ENCODE data around the gene SLF2. TPM values are rescaled to one million over a fixed set of nuclear protein-coding genes. Genes with fewer than 3 reads are reported as not detected.

Gene SLF2
- polyA plus RNA-seq, 2 donors, result 5.1 to 9.4 TPM

DNA sequence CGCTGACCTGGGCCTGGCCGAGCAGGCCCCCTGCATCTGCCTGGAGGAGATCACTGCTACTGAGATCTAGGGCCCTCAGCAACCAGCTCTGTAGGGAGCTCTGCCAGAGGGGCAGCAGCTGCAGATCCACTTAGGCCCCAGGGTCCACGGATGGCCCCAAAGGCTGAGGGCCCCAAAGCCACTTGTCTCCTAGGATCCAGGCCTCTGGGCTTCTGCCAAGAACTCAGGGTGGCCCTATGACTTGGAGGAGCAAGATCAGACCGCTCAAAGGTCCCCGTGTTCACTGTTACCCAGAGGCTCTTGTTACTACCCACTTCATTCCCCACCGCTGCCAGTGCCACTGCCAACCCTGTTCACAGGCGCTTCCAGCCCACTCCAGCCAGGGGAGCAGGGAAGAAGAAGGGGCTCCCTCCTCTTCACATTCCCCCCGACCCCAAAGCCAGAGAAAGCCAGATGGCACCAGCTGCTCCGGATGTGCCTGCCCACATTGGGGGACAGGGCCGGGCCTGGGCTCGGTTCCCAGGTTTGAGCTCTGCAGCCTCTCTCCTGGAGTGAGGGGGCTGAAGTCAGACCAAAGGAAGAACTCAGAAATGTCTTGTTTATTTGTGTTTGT, 94.4 kb downstream of the SLF2 start:
- Histone ChIP-seq H3K4me3 (ENCODE audit: low read depth in 1 of 2, low read length in 2 of 2) (no peak overlapping the region), H3K9me3 (ENCODE audit: control insufficient read depth in 2 of 2, insufficient read depth in 1 of 2, low read depth in 1 of 2, low read length in 1 of 2) (no peaks in the 10 kb centered on the region), H3K4me1 (ENCODE audit: control insufficient read depth in 2 of 2, insufficient read depth in 2 of 2, low read length in 1 of 2) (peaks cover 4% of the 10 kb centered on the region in 2 donors), H3K27ac (ENCODE audit: low read depth in 2 of 2, low read length in 1 of 2) (no peak overlapping the region), H3K36me3 (ENCODE audit: control insufficient read depth in 2 of 2, insufficient read depth in 2 of 2, low read length in 1 of 2) (peaks cover 4 to 31% of the 10 kb centered on the region in 2 donors), H3K27me3 (ENCODE audit: control insufficient read depth in 1 of 2, insufficient read depth in 2 of 2, low read length in 2 of 2) (no peaks in the 10 kb centered on the region)
- WGBS, 2 donors, result 56 to 68% methylated on average over 11 of the region's 11 CpGs

DNA sequence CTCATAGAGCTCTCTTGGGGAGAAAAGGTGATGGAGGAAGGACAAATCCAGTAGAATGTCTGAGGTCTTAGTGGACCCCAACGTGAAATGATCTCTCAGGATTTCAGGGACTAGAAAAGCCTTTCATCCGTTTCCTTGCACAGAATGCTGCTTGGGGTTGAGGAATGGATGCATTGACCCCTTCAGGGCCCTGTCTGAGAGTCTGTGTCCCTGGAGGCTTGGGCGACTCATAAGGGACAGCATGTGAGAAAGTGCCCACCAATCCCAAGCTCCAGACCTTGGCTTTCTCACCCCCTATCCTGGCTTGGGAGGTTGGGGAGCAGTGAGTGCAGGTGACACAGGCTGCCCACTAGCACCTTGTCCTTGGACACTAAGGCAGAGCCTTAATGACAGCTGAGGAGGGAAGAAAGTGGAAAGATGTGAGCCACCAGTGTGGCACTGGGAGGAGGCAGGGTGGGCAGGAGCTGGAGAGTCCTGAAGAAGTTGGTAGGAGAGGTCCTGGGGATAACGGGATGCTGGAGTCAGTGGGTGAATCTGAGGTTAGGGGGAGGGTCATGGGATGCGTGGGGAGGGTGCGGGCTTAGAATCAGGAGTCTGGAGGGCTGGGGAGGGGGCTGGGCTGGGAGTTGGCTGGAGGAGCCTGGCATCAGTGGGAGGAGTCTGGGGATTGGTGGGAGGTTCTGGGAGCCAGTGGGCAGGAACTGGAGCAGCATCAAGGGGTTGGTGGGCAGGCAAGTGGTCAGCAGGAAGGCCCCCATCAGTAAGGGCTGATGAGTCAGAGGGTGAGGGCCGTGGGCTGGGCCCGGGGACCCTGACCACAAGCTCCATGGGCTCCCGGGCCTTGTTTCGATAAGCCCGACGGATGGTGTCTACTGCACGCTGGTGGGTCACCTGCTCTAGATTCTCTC, 95.4 kb downstream of the SLF2 start:
- WGBS, 2 donors, result 59 to 63% methylated on average over 13 of the region's 13 CpGs
- H3K4me3 ChIP-seq (ENCODE audit: low read depth in 1 of 2, low read length in 2 of 2), result no peak overlapping the region
- no peaks in the 10 kb centered on the region for H3K9me3 ChIP-seq (ENCODE audit: control insufficient read depth in 2 of 2, insufficient read depth in 1 of 2, low read depth in 1 of 2, low read length in 1 of 2)
- no peaks in the 10 kb centered on the region for H3K27me3 ChIP-seq (ENCODE audit: control insufficient read depth in 1 of 2, insufficient read depth in 2 of 2, low read length in 2 of 2)
- H3K27ac ChIP-seq (ENCODE audit: low read depth in 2 of 2, low read length in 1 of 2), result peak overlapping the region in 1 of 2 donors; percentile 16
- peaks cover 4 to 26% of the 10 kb centered on the region in 2 donors for H3K36me3 ChIP-seq (ENCODE audit: control insufficient read depth in 2 of 2, insufficient read depth in 2 of 2, low read length in 1 of 2)
- peaks cover 4 to 5% of the 10 kb centered on the region in 2 donors for H3K4me1 ChIP-seq (ENCODE audit: control insufficient read depth in 2 of 2, insufficient read depth in 2 of 2, low read length in 1 of 2)

DNA sequence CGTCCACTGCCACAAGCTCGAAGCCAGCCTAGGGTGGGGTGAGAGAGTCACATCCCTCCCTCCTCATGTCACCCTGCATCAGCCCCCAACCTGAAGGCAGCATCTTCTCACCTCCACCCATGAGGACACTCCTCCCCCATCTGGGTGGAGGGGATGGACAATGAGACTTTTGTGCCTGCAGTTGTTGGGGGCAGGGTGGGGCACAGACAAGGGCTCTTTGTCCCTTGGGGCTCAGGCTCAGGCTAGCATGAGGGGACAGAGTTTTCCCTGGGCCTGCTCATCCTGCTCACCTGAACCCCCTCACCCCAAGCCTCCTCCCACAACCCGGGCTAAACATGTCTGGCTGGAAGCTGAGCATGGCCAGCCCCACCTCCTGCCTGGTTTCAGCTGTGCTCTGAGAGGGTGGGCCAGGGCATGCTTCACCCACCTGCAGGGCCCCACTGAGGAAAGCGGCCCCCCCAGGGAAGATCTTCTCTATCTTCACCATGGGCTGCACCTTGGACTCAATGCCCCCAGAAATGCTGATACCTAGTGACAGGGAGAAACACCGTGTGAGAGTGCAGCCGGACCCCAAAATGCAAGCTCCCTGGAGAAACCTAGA, 96.2 kb downstream of the SLF2 start:
- 80% methylated on average over 6 of the region's 6 CpGs for WGBS, 2 donors
- Histone ChIP-seq H3K9me3 (ENCODE audit: control insufficient read depth in 2 of 2, insufficient read depth in 1 of 2, low read depth in 1 of 2, low read length in 1 of 2) (no peaks in the 10 kb centered on the region), H3K4me1 (ENCODE audit: control insufficient read depth in 2 of 2, insufficient read depth in 2 of 2, low read length in 1 of 2) (peaks cover 4 to 6% of the 10 kb centered on the region in 2 donors), H3K36me3 (ENCODE audit: control insufficient read depth in 2 of 2, insufficient read depth in 2 of 2, low read length in 1 of 2) (peaks cover under 1 to 20% of the 10 kb centered on the region in 2 donors), H3K4me3 (ENCODE audit: low read depth in 1 of 2, low read length in 2 of 2) (no peak overlapping the region), H3K27me3 (ENCODE audit: control insufficient read depth in 1 of 2, insufficient read depth in 2 of 2, low read length in 2 of 2) (no peaks in the 10 kb centered on the region), H3K27ac (ENCODE audit: low read depth in 2 of 2, low read length in 1 of 2) (no peak overlapping the region)

DNA sequence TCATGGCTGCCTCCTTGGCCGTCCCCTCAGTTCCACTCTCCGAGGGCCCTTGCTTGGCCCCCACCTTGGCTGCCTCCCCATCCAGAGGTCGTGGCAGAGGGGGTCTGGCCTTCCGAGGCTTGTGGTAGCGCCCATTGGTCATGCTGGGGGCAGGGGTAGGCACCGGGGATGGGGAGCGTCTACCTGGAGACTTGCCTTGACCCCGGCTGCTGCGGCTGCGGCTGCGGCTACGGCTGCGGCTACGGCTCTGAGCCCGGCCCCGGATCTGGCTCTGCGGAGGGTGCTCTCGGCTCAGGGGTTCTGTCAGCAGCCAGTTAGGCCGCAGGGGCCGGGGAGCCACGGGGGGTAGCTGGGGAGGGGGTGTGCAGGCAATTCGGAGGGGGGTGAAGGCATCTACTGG, 97.6 kb downstream of the SLF2 start:
- Histone ChIP-seq H3K27ac (ENCODE audit: low read depth in 2 of 2, low read length in 1 of 2) (no peak overlapping the region), H3K4me3 (ENCODE audit: low read depth in 1 of 2, low read length in 2 of 2) (no peak overlapping the region), H3K27me3 (ENCODE audit: control insufficient read depth in 1 of 2, insufficient read depth in 2 of 2, low read length in 2 of 2) (no peaks in the 10 kb centered on the region), H3K9me3 (ENCODE audit: control insufficient read depth in 2 of 2, insufficient read depth in 1 of 2, low read depth in 1 of 2, low read length in 1 of 2) (no peaks in the 10 kb centered on the region), H3K36me3 (ENCODE audit: control insufficient read depth in 2 of 2, insufficient read depth in 2 of 2, low read length in 1 of 2) (peaks cover 0 to 14% of the 10 kb centered on the region in 2 donors), H3K4me1 (ENCODE audit: control insufficient read depth in 2 of 2, insufficient read depth in 2 of 2, low read length in 1 of 2) (peaks cover 4 to 6% of the 10 kb centered on the region in 2 donors)
- WGBS, 2 donors, result 93 to 95% methylated on average over 22 of the region's 22 CpGs

DNA sequence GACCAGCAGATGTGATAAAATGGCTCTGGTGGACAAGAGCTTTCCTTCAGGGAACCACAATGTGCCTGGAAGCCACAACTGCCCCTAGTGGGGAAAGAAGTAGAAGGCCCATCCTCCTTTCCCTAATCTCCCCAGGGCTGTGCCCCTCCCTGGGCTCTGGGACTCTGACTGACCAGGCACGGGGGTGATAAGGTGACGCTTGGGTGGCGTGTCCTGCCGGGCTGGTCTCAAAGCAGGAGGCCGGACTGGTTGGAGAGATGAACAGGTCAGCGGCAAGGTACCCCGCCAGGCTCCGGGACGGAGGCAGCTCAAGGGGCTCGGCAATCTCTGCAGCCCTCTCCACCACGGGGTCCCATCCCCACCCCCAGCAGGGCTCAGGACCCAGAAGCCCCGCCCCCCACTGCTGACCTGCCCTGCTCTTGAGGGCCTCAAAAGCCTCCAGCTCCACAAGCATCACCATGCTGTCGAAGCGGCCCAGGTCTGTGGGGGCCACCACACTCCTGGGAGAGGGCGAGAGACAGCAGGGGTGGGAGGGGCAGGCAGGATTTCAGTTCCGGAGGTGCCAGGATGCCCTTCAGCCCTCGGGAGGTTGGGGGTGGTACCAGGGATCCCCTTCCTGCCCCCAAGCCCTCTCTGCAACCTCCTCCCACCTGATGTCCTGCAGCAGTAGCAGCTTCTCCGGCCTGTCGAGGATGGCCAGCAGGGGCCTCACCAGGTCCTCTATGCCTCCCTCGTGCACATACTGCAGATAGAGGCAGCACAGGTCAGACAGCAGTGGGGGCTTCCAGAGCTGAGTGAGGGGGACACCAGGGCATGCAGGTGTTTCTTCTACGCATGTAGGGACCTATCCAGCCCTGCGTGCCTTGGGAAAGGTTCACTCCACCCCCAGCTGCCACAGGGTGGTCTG, 99.0 kb downstream of the SLF2 start:
- WGBS, 2 donors, result 63 to 65% methylated on average over 21 to 22 of the region's 22 CpGs
- Histone ChIP-seq H3K36me3 (ENCODE audit: control insufficient read depth in 2 of 2, insufficient read depth in 2 of 2, low read length in 1 of 2) (peaks cover 0 to 3% of the 10 kb centered on the region in 2 donors), H3K9me3 (ENCODE audit: control insufficient read depth in 2 of 2, insufficient read depth in 1 of 2, low read depth in 1 of 2, low read length in 1 of 2) (no peaks in the 10 kb centered on the region), H3K4me3 (ENCODE audit: low read depth in 1 of 2, low read length in 2 of 2) (no peak overlapping the region), H3K27ac (ENCODE audit: low read depth in 2 of 2, low read length in 1 of 2) (no peak overlapping the region), H3K27me3 (ENCODE audit: control insufficient read depth in 1 of 2, insufficient read depth in 2 of 2, low read length in 2 of 2) (no peaks in the 10 kb centered on the region), H3K4me1 (ENCODE audit: control insufficient read depth in 2 of 2, insufficient read depth in 2 of 2, low read length in 1 of 2) (peaks cover 4 to 6% of the 10 kb centered on the region in 2 donors)

DNA sequence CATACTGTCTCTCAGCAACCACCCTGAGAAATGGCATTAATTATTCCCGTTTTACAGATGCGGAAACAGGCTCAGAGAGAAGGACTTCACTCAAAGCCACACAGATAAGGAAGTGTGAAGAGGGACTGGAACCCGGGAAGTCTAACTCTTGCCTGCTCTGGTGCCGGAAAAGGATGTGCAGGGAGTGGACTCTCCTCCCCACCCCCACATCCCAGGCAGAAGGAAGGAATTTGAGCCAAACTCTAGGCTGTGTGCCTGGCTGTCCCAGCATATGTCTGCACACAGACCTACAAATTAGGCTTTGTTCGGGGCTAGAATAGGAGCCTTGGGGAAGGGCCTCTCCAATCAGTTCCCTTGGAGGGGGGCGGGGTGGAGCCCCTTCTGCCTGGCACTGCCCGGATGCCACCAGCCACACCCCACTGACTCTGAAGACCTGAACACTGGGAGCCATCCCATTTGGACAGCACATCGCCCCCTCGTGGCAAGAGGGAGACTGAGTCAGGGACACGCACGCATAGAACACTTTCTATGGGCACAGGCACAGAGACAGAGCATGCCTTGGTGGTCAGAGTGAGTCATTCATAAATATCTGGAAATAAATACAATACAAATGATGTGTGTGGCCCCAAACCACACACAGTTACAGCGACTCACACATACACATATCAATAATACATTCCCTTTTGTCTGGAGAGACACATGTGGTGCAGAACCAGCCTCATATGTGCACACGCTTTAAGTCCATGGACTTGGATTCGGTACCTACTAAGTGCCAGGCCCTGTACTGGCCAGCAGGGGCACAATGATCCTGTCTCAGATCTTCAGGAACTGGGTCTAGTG, 100.0 kb downstream of the SLF2 start:
- H3K4me1 ChIP-seq (ENCODE audit: control insufficient read depth in 2 of 2, insufficient read depth in 2 of 2, low read length in 1 of 2), result peaks cover 4 to 6% of the 10 kb centered on the region in 2 donors
- no peak overlapping the region for H3K4me3 ChIP-seq (ENCODE audit: low read depth in 1 of 2, low read length in 2 of 2)
- 18 to 22% methylated on average over 14 of the region's 14 CpGs for WGBS, 2 donors
- H3K27ac ChIP-seq (ENCODE audit: low read depth in 2 of 2, low read length in 1 of 2), result peak overlapping the region in 1 of 2 donors; percentile 40
- no peaks in the 10 kb centered on the region for H3K9me3 ChIP-seq (ENCODE audit: control insufficient read depth in 2 of 2, insufficient read depth in 1 of 2, low read depth in 1 of 2, low read length in 1 of 2)
- H3K27me3 ChIP-seq (ENCODE audit: control insufficient read depth in 1 of 2, insufficient read depth in 2 of 2, low read length in 2 of 2), result no peaks in the 10 kb centered on the region
- no peaks in the 10 kb centered on the region for H3K36me3 ChIP-seq (ENCODE audit: control insufficient read depth in 2 of 2, insufficient read depth in 2 of 2, low read length in 1 of 2)

- Histone ChIP-seq H3K9me3 (ENCODE audit: control insufficient read depth in 2 of 2, insufficient read depth in 1 of 2, low read depth in 1 of 2, low read length in 1 of 2) (no peaks in the 10 kb centered on the region), H3K4me3 (ENCODE audit: low read depth in 1 of 2, low read length in 2 of 2) (no peak overlapping the region), H3K4me1 (ENCODE audit: control insufficient read depth in 2 of 2, insufficient read depth in 2 of 2, low read length in 1 of 2) (peaks cover 4 to 6% of the 10 kb centered on the region in 2 donors), H3K27me3 (ENCODE audit: control insufficient read depth in 1 of 2, insufficient read depth in 2 of 2, low read length in 2 of 2) (no peaks in the 10 kb centered on the region), H3K36me3 (ENCODE audit: control insufficient read depth in 2 of 2, insufficient read depth in 2 of 2, low read length in 1 of 2) (no peaks in the 10 kb centered on the region), H3K27ac (ENCODE audit: low read depth in 2 of 2, low read length in 1 of 2) (peak overlapping the region in 1 of 2 donors; percentile 40)
- WGBS, 2 donors, result 30 to 33% methylated on average over 9 of the region's 9 CpGs
Measured at GRCh38 chr10:101013365-101013825, 100.6 kb downstream of the SLF2 start.

GRCh38 chr10:101014230-101014884, 101.6 kb downstream of the SLF2 start:
- Histone ChIP-seq H3K27me3 (ENCODE audit: control insufficient read depth in 1 of 2, insufficient read depth in 2 of 2, low read length in 2 of 2) (no peaks in the 10 kb centered on the region), H3K9me3 (ENCODE audit: control insufficient read depth in 2 of 2, insufficient read depth in 1 of 2, low read depth in 1 of 2, low read length in 1 of 2) (no peaks in the 10 kb centered on the region), H3K4me3 (ENCODE audit: low read depth in 1 of 2, low read length in 2 of 2) (no peak overlapping the region), H3K27ac (ENCODE audit: low read depth in 2 of 2, low read length in 1 of 2) (no peak overlapping the region), H3K4me1 (ENCODE audit: control insufficient read depth in 2 of 2, insufficient read depth in 2 of 2, low read length in 1 of 2) (peaks cover 0 to 3% of the 10 kb centered on the region in 2 donors), H3K36me3 (ENCODE audit: control insufficient read depth in 2 of 2, insufficient read depth in 2 of 2, low read length in 1 of 2) (no peaks in the 10 kb centered on the region)
- WGBS, 2 donors, result 17 to 18% methylated on average over 11 of the region's 11 CpGs
